ENCODE data around the gene UGT2B10.
"Not testable (repeated sequence)": the region's sequence is repeated elsewhere in the genome, so short reads cannot be mapped to it uniquely, and the experiment has no call there.

The UGT2B10 gene

GRCh38 chr4:68815617-68816409, at the start of gene UGT2B10:
Gene UGT2B10, plus strand, starts transcription at chr4:68815994. Its CDS starts 26 bp downstream, at chr4:68816020.
- DNase-seq, result not testable (repeated sequence)

- not testable (repeated sequence) for DNase-seq
These were observed 44.0 kb upstream of the UGT2B10 start for GRCh38 chr4:68771836-68772235.

GRCh38 chr4:68773699-68774098, 42.1 kb upstream of the UGT2B10 start:
- no peak for DNase-seq

GRCh38 chr4:68780232-68780631, 35.6 kb upstream of the UGT2B10 start:
- DNase-seq, result no peak

GRCh38 chr4:68797048-68797447, 18.7 kb upstream of the UGT2B10 start:
- no peak for DNase-seq

GRCh38 chr4:68797618-68798017, 18.2 kb upstream of the UGT2B10 start:
- DNase-seq, result no peak

- no peak for DNase-seq
These were observed 12.8 kb upstream of the UGT2B10 start for GRCh38 chr4:68803013-68803412.

- DNase-seq, result no peak
These were observed 7.7 kb upstream of the UGT2B10 start for GRCh38 chr4:68808060-68808459.

GRCh38 chr4:68810919-68811318, 4.9 kb upstream of the UGT2B10 start:
- DNase-seq, result no peak

- not testable (repeated sequence) for DNase-seq
These were observed 844 bp downstream of the UGT2B10 start for GRCh38 chr4:68816410-68817265.

- no peak for DNase-seq
These were observed 1.6 kb downstream of the UGT2B10 start for GRCh38 chr4:68817386-68817785.

GRCh38 chr4:68818030-68818462, 2.3 kb downstream of the UGT2B10 start:
- DNase-seq, result not testable (repeated sequence)

- no peak for DNase-seq
These were observed 15.8 kb downstream of the UGT2B10 start for GRCh38 chr4:68831642-68832041.

- DNase-seq, result no peak
These were observed 34.5 kb downstream of the UGT2B10 start for GRCh38 chr4:68850293-68850692.

GRCh38 chr4:68855771-68856170, 40.0 kb downstream of the UGT2B10 start:
- no peak for DNase-seq

GRCh38 chr4:68858039-68858438, 42.2 kb downstream of the UGT2B10 start:
- DNase-seq, result no peak

- no peak for DNase-seq
These were observed 43.9 kb downstream of the UGT2B10 start for GRCh38 chr4:68859655-68860054.

- no peak for DNase-seq
These were observed 45.3 kb downstream of the UGT2B10 start for GRCh38 chr4:68861057-68861456.

- no peak for DNase-seq
These were observed 48.8 kb downstream of the UGT2B10 start for GRCh38 chr4:68864438-68865187.

GRCh38 chr4:68865188-68865638, 49.4 kb downstream of the UGT2B10 start:
- DNase-seq, result no peak

- no peak for DNase-seq
These were observed 50.0 kb downstream of the UGT2B10 start for GRCh38 chr4:68865760-68866159.

GRCh38 chr4:68869274-68869773, 53.5 kb downstream of the UGT2B10 start:
- no peak for DNase-seq

All from CD4-positive, alpha-beta T cell treated with Interferon gamma for 1 hour (primary cell).